ENCODE results near the gene OXSR1.
A peak's percentile ranks its signal among the peaks of the same experiment; 100 is the strongest.

OXSR1 gene

GRCh38 chr3:38164952-38165721 is at the start of gene OXSR1:
Gene OXSR1 (plus strand): TSS chr3:38165537. CDS start chr3:38165877, 340 bp downstream.
- DNase-seq, result peak; percentile 89

- DNase-seq, result no peak
These were observed 49.5 kb upstream of the OXSR1 start for GRCh38 chr3:38115645-38116427.

GRCh38 chr3:38116471-38117162 is 48.7 kb upstream of the OXSR1 start:
- DNase-seq, result no peak

DNA sequence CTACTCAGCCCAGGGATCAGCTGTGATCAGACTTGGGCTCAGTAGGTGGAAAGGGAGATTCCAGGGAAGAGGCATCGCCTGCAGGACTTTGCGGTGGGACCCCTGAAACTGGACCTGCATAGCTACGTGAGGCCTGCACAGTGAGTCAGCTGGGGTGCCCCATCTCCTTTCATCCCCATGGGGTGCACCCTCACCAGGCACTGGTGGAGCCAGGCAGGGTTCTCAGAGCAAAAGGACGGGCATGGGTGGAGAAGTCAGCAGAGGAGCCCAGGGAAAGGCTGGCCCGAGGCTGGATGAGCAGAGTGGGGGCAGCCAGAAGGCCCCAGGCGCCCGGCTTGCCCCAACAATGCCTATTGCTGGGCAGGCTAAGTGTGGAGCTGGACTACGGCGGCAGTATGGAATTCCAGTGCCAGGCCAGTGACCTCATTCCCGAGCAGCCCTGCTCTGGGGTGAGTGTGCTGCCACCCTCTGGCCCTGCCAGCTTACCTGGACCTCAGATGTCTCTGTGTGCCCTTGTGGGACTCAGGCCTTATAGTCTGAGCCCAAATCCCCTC is 48.1 kb upstream of the OXSR1 start:
- no peak for DNase-seq

- peak; percentile 82 for DNase-seq
These were observed 47.5 kb upstream of the OXSR1 start for GRCh38 chr3:38117748-38118420.

GRCh38 chr3:38118421-38119247 is 46.7 kb upstream of the OXSR1 start:
- DNase-seq, result no peak

- no peak for DNase-seq
These were observed 46.1 kb upstream of the OXSR1 start for GRCh38 chr3:38119248-38119544.

DNA sequence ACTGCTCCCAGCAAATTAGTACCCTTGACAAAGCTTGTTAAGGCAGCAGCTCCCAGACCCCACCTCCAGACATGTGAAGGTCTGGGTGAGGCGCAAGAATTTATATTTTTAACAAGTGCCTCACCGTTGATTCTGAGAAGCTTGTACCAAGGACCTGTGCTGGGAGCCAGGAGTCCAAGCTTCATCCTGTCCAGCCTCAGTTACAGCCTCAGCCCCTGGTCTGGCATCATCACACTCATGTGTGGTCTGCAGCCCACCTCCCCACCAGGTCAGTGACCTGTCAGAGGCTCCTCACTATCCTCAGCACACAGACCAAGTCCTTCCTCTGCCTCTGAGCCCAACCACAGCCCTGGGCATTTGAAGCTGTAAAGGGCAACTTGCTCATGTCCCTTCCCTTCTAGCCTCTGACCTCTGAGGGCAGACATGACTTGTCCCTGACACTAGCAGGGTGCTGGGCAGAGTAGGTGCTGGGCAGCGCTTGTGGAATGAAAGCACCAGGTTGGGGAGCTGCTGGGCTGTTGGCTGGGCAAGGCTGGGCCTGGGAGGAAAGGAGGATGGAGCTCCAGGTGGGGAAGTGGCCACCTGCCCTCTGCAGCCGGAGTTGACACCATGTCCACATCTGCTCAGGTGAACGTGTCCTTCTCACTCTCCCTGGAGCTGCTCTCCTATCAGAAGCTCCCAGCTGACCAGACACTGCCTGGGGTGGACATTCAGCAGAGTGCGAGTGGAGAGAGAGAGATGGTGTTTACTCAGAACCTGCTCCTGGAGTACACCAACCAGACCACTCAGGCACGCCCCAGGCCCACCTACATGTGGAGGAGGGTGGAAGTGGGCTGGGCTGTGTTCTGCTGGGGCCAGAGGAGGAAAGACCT is 45.3 kb upstream of the OXSR1 start:
- DNase-seq, result no peak

DNA sequence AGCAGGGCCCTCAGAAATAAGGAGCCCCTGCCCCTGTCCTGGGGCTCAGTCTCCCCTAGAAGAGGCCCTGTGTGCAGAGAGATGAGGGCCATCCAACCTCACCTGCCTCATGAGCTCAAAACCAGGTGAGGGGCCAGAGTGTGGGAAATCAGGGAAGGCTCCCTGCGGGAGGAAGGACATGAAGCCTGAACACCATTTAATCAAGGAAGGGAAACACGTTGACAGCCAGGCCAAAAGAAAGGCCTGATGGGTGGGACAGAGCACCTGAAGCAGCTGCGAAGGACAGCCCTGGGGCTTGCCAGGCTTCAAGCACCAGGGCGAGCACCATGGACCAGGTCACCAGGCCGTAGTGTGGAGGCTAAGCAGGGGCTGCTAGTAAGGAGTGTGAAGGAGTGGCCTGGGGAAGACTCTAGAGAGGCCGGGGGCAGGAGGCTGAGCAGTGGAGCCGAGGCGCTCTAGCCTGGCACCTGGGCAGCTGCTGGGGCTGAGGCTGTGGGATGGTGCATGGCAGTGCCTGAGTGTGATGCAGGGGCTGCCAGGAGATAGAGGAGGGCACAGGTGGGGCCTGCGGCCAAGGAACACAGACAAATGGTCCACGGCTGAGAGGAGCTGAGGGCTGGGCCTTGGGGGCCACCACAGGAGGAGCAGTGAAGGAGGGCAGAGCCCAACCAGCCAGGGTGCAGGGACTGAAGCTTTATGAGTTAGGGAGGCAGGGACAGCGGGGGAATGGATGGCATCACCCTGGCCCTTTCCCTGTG is 44.5 kb upstream of the OXSR1 start:
- DNase-seq, result no peak

DNA sequence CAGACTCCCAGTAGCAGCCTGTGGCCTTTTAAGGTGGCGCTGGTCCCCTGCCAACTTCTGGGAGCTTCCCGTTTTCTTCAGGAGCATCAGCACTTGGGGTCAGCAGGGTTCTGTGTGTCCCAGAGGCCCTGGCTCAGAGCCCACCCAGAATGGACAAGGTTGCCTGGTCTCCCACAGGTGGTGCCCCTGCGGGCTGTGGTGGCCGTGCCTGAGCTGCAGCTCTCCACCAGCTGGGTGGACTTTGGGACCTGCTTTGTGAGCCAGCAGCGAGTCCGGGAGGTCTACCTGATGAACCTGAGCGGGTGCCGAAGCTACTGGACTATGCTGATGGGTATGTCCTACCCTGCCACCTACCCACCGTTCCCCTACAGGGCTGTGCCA is 43.9 kb upstream of the OXSR1 start:
- DNase-seq, result no peak

DNA sequence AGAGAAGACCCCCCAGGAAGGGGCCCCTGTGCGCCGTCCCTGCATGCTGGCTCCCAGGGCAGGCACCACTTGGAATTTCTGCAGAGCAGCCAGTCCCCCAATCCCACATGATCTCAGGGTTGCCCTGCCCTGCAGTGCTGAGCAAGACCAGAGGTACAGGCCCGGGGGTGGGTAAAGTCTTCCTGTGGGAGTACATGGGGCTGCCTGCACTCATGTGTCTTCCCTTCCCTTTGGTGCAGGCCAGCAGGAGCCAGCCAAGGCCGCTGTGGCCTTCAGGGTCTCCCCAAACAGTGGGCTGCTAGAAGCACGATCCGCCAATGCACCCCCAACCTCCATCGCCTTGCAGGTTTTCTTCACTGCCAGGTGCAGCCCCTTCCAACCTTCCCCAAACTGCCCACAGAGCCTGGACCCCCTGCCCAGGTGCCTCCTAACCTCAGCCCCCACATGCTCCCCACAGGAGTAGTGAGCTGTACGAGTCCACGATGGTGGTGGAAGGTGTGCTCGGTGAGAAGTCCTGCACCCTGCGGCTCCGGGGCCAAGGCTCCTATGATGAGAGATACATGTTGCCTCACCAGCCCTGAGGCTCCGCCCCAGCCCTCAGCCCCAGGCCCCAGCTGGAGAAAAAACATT is 43.4 kb upstream of the OXSR1 start:
- DNase-seq, result no peak

GRCh38 chr3:38122712-38123290 is 42.5 kb upstream of the OXSR1 start:
- no peak for DNase-seq

- no peak for DNase-seq
These were observed 40.8 kb upstream of the OXSR1 start for GRCh38 chr3:38124324-38125122.

DNA sequence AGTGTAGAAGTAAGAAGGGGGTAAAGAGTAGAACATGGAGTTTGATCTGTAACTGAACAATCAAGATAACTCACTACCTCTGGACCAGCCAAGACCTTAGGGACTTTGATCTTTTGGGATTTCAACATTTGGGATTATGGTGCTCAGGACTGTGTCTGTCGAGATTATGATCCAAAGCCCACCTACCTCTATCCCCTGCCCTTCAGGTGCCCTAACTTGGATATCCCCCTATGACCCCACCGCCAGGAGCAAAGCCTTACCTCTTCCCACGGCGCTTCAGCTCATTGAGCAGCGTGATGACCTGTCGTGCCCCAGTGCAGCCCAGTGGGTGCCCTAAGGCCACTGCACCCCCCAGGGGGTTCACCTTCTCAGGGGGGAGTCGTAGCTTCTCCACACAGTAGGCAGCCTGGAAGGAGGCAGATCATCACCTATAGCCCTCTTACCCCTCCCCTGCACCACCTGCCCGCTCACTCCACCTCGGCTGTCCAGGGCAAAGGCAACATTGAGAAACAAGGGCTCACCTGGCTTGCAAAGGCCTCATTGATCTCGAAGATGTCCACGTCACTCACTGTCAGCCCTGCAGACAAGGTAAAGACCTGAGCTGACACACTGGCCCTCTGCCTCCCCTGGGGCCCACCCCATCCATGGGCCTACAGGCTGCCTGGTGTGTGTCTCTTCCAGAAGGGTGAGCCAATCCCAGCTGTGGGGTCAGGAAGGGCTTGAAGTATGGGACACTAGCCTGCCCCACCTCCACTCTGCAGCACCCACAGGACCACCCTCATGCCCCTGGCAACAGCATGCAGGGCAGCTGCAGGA is 39.8 kb upstream of the OXSR1 start:
- DNase-seq, result no peak

DNA sequence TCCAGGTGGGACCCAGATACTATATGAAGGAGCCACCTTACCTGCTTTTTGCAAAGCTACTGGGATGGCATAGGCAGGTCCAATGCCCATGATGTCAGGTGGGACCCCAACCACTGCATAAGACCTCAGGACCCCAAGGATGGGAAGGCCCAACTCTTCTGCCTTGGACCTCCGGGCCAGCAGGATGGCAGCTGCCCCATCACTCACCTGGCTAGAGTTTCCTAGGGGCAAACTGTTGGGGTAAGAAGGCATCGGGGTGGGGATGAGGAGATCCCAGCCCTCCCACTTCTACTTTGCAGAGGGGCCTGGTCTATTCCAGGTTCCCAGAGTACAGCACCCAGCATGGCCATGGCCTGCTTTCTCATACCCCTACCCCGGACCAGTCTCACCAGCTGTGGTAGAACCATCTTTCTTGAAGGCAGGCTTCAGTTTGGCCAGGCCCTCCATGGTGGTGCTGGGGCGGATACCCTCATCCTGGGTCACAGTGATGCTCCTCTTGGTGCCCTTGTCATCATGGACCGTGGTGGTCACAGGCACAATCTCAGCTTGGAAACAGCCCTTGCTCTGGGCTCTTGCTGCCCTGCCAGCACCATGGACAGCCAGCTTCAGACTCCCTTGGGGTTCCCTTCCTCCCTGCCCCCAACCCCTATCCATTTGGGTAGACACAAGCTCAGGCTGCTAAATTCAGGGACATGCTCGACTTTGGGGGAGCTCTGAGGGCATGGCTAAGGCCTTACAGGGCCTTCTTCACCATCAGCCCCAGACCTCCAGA is 39.0 kb upstream of the OXSR1 start:
- no peak for DNase-seq

DNA sequence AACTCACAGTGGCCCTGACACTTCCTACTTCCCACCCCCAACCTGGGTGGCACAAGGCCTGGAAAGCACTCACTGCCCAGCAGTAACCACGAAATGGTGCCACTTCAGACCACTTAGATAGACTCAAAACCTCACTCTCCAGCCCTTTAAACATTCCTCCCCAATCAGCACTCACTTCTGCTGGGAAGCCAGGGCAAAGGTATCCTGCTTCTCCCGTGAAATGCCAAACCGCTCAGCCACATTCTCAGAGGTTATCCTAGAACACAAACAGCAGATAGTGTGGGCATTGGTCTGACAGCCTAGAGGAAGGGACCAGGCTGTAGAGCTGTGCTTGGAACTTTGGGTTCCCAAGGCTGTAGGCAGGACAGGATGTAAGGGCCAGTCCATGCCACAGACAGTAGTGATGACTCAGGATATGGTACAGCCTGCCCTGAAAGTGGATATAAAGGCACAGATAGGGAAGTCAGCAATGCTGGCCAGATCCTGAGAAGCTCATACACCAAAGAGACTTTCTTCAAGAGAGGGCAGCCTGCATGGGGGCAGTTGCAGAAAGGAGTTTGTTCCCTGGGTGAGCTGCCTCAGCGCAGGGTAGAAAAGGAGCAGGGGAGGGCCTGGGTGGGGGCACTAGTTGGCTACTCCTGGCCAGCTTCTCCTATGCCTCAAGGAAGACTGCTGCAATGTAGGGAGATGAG is 37.6 kb upstream of the OXSR1 start:
- DNase-seq, result no peak
